RWPE2 (cell line): ENCODE data around the gene SPINK8.

ENCODE experiments used
- ATAC-seq: fragments of 200-7000 bp; cut with Tn5 transposase; 3 replicates; pipeline ENCODE4 v1.9.1; 2021; ENCODE audit warnings: low read depth
- DNase-seq: peaks from one replicate; pipeline ENCODE4 v3.0.0-alpha.2; 2020; ENCODE audit warnings: low spot score
- H3K27ac ChIP-seq: fragments of 450-650 bp; 2 replicates; pipeline ENCODE4 v1.5.1; 2017; ENCODE audit warnings: mild to moderate bottlenecking; ENCODE audit not compliant: poor library complexity, severe bottlenecking
- H3K27me3 ChIP-seq: fragments of 250-450 bp; sonication (Bioruptor Pico); 2 replicates; pipeline ENCODE4 v1.5.1; 2021; ENCODE audit warnings: mild to moderate bottlenecking, moderate library complexity; ENCODE audit not compliant: insufficient read depth, poor library complexity, severe bottlenecking
- H3K36me3 ChIP-seq: fragments of 250-450 bp; sonication (Bioruptor Pico); 2 replicates; pipeline ENCODE4 v1.5.1; 2020; ENCODE audit warnings: low read depth, mild to moderate bottlenecking, moderate library complexity
- H3K4me1 ChIP-seq: fragments of 250-450 bp; sonication (Bioruptor Pico); 2 replicates; pipeline ENCODE4 v1.5.1; 2021; ENCODE audit warnings: mild to moderate bottlenecking, moderate library complexity; ENCODE audit not compliant: insufficient read depth, poor library complexity, severe bottlenecking
- H3K4me3 ChIP-seq: fragments of 250-450 bp; sonication (Bioruptor Pico); 2 replicates; pipeline ENCODE4 v1.5.1; 2021; ENCODE audit warnings: mild to moderate bottlenecking, moderate library complexity; ENCODE audit not compliant: severe bottlenecking
- H3K9me3 ChIP-seq: fragments of 250-450 bp; sonication (Bioruptor Pico); 2 replicates; pipeline ENCODE4 v1.5.1; 2021; ENCODE audit warnings: mild to moderate bottlenecking, moderate library complexity; ENCODE audit not compliant: severe bottlenecking
- TF ChIP-seq, protein P1 (sequence below): fragments of 450-650 bp; IDR thresholded peaks from one replicate; pipeline ENCODE4 v1.5.1; 2017; ENCODE audit warnings: mild to moderate bottlenecking, moderate library complexity; ENCODE audit not compliant: poor library complexity, severe bottlenecking

SPINK8 gene

DNA sequence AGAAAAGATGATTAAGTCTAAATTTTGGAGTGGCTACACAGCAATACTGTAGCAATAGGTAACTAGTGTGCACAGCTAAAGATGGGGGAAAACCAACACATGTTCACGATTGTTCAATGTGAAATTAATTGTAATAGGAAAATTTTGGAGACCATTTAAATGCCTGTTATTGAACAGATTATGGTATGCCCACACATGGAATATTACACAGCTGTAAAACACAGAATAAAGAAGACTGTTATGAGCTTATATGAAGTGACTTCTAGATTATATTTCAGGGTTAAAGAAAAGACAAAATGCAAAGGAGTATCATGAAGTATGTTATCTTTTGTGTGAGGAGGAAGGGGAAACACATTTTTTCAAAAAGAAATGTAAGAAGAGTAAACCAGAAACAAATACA is 43.8 kb downstream of the SPINK8 start:
- peaks cover 2% of the 10 kb centered on the region for H3K9me3 ChIP-seq
- TF ChIP-seq, protein P1, sequence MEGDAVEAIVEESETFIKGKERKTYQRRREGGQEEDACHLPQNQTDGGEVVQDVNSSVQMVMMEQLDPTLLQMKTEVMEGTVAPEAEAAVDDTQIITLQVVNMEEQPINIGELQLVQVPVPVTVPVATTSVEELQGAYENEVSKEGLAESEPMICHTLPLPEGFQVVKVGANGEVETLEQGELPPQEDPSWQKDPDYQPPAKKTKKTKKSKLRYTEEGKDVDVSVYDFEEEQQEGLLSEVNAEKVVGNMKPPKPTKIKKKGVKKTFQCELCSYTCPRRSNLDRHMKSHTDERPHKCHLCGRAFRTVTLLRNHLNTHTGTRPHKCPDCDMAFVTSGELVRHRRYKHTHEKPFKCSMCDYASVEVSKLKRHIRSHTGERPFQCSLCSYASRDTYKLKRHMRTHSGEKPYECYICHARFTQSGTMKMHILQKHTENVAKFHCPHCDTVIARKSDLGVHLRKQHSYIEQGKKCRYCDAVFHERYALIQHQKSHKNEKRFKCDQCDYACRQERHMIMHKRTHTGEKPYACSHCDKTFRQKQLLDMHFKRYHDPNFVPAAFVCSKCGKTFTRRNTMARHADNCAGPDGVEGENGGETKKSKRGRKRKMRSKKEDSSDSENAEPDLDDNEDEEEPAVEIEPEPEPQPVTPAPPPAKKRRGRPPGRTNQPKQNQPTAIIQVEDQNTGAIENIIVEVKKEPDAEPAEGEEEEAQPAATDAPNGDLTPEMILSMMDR = no peak
- no peak overlapping the region for H3K4me3 ChIP-seq
- no peak overlapping the region for H3K27ac ChIP-seq
- no peak for DNase-seq
- ATAC-seq = no peak
- H3K4me1 ChIP-seq = no peaks in the 10 kb centered on the region
- H3K27me3 ChIP-seq = no peaks in the 10 kb centered on the region
- H3K36me3 ChIP-seq = peaks cover 11% of the 10 kb centered on the region

DNA sequence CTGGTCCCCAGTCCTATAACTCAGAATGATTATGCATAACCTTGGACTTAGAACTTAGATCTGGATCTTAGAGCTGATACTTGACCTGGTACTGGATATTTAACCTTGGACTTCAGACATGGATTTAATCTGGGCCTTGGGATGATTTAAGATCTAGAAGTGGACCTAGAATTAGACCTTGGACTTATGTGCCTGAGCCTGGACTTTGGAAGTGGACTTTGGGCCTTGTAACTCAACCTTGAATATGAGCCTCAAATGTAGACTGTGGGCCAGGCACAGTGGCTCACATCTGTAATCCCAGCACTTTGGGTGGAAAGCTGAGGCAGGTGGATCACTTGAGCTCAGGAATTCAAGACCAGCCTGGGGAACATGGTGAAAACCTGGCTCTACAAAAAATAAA is 46.4 kb downstream of the SPINK8 start:
- no peaks in the 10 kb centered on the region for H3K27me3 ChIP-seq
- ATAC-seq = no peak
- TF ChIP-seq, protein P1 = no peak
- H3K4me1 ChIP-seq = no peaks in the 10 kb centered on the region
- H3K36me3 ChIP-seq = no peaks in the 10 kb centered on the region
- no peak for DNase-seq
- peaks cover 2% of the 10 kb centered on the region for H3K9me3 ChIP-seq
- no peak overlapping the region for H3K27ac ChIP-seq
- H3K4me3 ChIP-seq = no peak overlapping the region

DNA sequence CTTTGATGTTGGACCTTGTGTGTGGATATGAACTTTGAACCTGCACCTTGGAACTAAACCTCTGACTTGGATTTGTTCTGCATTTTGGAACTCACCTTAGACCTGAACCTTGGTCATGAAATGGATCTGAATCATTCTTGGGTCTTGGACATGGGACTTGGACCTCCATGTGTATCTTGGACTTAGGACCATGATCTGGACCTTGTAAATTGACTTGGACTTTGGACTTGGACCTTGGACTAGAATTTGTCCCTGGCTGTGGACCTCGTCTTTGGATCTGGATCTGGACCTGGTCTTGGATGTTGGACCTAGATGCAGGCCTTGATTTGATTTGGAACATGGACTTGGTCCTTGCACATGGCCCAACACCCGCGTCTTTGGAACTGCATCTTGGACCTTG is 47.2 kb downstream of the SPINK8 start:
- Histone ChIP-seq H3K4me3 (no peak overlapping the region), H3K4me1 (no peaks in the 10 kb centered on the region), H3K27me3 (no peaks in the 10 kb centered on the region), H3K9me3 (peaks cover 2% of the 10 kb centered on the region), H3K36me3 (no peaks in the 10 kb centered on the region), H3K27ac (no peak overlapping the region)
- ATAC-seq (no peak), DNase-seq (no peak)
- TF ChIP-seq, protein P1 = no peak

DNA sequence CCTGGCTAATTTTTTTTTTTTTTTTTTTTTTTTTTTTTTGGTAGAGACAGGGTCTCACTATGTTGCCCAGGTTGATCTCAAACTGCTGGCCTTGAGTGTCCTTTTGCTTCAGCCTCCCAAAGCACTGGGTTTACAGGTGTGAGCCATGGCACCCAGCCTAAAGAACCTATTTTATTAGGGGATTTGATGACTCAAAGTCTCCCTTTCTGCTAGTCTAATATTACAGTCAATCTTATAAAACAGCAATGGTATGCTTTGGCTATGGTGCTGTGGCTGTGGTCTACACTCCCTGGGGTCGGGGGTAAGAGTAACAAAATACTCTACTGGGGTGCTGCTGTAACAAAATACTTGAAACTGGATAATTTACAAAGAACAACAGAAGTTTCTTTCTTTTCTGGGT is 47.8 kb downstream of the SPINK8 start:
- H3K4me1 ChIP-seq = no peaks in the 10 kb centered on the region
- H3K4me3 ChIP-seq = no peak overlapping the region
- TF ChIP-seq, protein P1 = no peak
- no peak for DNase-seq
- H3K36me3 ChIP-seq = no peaks in the 10 kb centered on the region
- H3K9me3 ChIP-seq = peaks cover 2% of the 10 kb centered on the region
- no peak for ATAC-seq
- H3K27ac ChIP-seq = no peak overlapping the region
- H3K27me3 ChIP-seq = no peaks in the 10 kb centered on the region

DNA sequence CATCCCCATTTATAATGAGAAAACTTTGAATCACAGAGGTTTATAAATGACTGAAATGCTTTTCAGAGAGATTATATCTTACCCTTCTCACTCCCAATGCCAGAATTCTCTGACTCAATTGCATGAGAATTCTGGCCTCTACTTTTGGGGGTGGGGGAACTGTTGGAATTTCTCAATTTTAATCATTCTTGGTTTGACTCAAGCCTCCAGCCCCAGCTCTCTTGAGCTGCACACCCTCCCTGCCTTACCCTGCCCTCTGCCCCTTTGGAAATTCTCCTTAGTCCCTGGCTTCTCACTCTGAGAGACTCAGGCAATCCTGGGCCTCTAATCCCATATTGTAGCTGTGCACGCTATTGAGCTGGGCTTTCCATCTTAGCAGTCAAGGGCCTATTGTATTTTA is 48.3 kb downstream of the SPINK8 start:
- H3K4me1 ChIP-seq = no peaks in the 10 kb centered on the region
- DNase-seq = no peak
- TF ChIP-seq, protein P1 = no peak

More for the DNA sequence above, 48.3 kb downstream of the SPINK8 start:
- Histone ChIP-seq H3K9me3 (peaks cover 2% of the 10 kb centered on the region), H3K36me3 (no peaks in the 10 kb centered on the region), H3K27me3 (no peaks in the 10 kb centered on the region), H3K27ac (no peak overlapping the region), H3K4me3 (no peak overlapping the region)
- no peak for ATAC-seq
